ENCODE results near the gene PLPP4. TPM values are rescaled to one million over a fixed set of nuclear protein-coding genes. Genes with fewer than 3 reads are reported as not detected.

Gene PLPP4
- polyA plus RNA-seq, 10 donors: 0.14 to 2.1 (median 0.52) TPM; not detected in 4

DNA sequence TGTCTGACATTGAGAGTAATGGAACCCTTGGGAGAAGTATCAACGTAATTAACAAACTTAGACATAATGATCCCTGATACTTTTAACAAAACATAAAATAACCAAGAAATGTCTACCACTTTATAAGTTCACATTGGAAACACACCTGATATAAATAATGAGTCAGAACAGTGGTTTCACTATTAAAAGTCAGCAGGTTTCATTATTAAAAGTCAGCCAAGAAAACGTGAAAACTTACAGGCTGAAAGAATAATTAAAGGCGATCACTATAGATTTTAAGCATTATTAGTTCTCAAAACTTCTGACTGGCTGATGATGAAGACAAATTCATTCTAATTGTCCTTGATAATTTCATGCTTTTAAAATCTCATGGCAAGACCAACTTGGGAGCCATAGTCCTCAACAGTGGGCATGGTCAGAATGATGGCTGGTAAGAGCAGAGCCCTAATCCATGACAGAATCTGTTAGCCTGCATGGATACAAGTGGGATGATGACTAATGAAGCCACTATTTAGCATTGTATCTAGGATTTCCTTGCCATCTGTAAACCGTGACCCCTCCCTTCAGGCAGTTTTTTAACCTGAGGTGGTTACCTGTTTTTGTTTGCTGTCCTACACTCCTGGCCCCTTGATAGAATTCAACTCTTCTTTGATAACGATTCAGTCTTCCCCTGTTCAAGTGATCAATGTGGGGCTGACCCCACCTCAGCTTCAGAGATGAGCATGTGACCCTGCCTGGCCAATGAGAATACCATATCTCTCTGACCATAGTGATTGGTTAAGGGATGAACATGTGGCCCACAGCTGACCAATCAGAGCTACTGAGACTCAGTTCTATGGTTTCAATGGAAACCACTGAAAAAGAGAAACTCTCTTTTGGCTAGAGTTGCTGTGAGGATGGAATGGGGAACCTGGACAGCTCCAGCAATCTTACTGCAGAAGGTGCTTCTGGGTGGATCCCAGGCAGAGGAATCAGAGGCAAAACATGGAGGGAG lies 151.0 kb downstream of the PLPP4 start:
- no peak for DNase-seq

DNA sequence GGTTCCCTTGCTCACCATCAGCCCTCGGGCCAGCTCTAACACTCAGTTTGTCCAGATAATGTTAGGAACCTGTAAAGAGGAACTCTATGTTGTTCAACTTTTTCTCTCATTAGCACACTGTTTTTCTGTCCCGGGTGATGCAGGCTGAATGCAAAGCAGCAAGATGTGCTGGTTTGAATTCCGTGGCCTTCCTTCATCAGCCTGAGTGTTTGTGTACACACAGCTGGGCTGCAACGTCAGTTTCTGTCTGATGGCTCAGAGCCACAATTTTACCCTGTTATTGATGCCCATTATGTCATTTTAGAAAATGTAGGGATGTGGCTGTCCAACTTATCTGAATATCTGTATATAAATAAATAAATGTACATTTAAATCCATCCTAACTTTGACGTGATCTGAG lies 152.0 kb downstream of the PLPP4 start:
- no peak for DNase-seq

DNA sequence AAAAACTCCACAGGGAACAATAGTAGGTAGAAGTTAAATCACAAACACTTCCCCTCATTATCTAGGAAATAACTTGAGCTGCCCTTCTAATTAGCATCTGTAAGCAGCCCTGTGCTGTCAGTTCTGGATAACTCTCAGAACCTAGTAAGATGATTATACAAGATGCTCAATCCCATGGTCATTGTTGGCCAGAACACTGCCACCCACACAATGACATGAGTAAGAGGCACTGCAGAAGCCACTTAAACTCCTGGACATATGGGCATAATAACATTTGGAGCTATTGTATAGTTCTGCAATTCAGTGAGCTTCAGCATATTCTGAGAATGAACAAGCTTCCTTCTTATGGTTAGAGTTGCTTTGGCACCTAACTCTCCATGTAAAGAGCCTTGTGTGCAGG lies 153.8 kb downstream of the PLPP4 start:
- no peak for DNase-seq

DNA sequence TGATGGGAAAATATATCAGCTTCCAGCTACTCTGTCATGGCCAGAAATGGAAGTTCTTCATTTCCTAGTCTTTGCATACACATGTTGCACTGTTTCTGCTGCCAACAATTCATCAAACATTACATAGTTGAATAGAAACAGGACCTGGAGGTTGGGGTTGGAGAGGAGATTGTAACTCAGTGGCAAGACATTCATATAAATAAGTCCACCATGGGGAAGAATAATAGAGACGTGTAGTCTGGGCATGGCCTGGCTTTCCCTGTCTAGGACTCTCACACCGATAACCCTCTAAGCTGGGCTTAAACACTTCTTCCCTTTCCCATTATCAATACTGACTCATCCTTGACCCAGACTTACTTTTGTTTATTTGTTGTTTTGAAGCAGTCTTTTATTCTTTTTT lies 155.7 kb downstream of the PLPP4 start:
- DNase-seq: no peak

GRCh38 chr10:120613180-120613579 lies 156.2 kb downstream of the PLPP4 start:
- DNase-seq: no peak

GRCh38 chr10:120614680-120615079 lies 157.7 kb downstream of the PLPP4 start:
- no peak for DNase-seq

- no peak for DNase-seq
Measured at GRCh38 chr10:120616311-120616911, 159.4 kb downstream of the PLPP4 start.

DNA sequence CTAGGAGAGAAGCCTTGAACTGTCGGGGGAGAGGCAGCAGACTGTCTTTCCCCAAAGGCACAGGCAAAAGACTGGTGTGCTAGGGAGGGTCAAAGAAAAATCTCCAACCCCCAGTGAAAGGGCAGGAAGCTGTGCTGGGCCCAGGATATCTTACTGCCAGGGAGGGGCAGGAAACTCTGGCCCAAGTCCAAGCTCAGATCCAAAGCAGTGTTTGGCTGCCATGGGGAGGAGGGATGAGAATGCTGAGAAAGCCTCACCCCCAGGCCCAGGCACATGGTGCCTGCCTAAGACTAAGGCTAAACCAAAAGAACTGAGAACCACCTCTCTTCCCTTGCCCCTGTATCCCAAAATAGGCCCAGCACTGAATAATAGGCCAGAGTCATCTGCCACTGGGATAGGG lies 171.2 kb downstream of the PLPP4 start:
- no peak for DNase-seq

DNA sequence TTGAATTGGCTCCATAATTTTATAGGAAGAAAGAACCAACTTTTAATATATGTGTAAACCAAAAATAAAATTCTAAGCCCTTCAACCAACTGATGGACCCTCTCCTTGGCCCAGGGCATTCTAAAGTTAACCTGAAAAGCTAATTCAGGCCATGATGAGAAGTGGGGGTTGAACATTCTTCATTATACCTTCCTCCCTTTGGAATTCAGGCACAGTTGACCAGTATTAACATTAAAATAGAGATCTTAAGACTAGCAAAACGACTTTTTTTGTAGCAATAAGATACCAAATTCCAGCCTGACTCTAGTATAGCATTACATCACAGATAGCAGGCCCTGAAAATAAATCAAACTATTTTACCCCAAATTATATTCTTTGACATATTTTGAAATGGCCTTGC lies 173.2 kb downstream of the PLPP4 start:
- DNase-seq: no peak

DNA sequence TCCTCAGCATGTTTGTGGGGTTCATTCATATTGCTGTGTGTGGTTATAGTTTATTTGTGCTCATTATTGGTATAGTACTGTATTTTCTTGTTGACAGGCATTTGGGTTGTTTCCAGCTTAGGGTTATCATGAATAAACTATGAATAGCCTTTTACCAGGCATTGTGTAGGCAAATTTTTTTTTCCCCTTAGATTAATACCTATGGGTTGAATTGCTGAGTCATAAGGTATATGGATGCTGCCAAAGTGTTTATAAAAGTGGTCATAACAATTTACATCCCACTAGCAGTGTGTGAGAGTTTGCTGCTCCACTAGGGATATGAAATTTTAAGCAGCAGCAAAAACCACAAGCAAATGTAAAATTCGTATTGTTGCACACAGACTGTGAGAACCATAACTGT lies 175.0 kb downstream of the PLPP4 start:
- no peak for DNase-seq

GRCh38 chr10:120632942-120633341 lies 175.9 kb downstream of the PLPP4 start:
- no peak for DNase-seq

- no peak for DNase-seq
Measured at GRCh38 chr10:120634659-120635058, 177.6 kb downstream of the PLPP4 start.

All from muscle of back (tissue), 11 donors.